ENCODE data around the gene FKBP7.
A peak's percentile ranks its signal among the peaks of the same experiment; 100 is the strongest.

GRCh38 chr2:178450774-178451525 lies 27.4 kb downstream of the FKBP7 start, which contains the start of the genes PJVK and PRKRA:
- peak; percentile 88 for TF ChIP-seq POLR2A (IDR thresholded peaks at IDR 0.05; ENCODE audit: low read depth, low read length)
- TF ChIP-seq TAF1 (IDR thresholded peaks at IDR 0.05; ENCODE audit: borderline replicate concordance, low read depth, low read length): peak; percentile 43; the same call in 1 of the 2 replicates
- peak; percentile 90 for TF ChIP-seq POLR2AphosphoS5 (IDR thresholded peaks at IDR 0.05; ENCODE audit: low read depth, low read length)

Measured in GM12892 (cell line).